Retina (tissue), 1 donor: ENCODE results near the gene CD2AP.

Experiments used
- DNase-seq: peaks from one replicate; pipeline ENCODE4 v3.0.0-alpha.2; 2016

Gene CD2AP

DNA sequence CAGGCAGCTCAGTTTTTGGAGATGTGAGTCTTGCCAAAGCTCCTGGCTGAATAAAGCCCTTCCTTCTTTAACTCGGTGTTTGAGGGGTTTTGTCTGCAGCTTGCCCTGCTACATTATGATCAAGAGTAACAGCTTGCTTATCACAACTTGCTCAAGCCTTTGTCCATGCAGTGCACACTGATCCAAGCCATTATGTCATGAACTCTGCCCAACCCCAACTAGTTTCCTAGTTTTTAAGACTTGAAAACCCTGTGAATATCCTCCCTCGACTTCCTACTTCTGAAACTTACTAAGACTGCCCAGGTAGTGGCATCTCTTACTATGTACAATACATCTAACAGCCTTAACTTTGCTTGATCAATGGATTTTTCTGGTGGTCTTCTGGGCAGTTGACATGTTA, 170.4 kb downstream of the CD2AP start:
- no peak for DNase-seq

DNA sequence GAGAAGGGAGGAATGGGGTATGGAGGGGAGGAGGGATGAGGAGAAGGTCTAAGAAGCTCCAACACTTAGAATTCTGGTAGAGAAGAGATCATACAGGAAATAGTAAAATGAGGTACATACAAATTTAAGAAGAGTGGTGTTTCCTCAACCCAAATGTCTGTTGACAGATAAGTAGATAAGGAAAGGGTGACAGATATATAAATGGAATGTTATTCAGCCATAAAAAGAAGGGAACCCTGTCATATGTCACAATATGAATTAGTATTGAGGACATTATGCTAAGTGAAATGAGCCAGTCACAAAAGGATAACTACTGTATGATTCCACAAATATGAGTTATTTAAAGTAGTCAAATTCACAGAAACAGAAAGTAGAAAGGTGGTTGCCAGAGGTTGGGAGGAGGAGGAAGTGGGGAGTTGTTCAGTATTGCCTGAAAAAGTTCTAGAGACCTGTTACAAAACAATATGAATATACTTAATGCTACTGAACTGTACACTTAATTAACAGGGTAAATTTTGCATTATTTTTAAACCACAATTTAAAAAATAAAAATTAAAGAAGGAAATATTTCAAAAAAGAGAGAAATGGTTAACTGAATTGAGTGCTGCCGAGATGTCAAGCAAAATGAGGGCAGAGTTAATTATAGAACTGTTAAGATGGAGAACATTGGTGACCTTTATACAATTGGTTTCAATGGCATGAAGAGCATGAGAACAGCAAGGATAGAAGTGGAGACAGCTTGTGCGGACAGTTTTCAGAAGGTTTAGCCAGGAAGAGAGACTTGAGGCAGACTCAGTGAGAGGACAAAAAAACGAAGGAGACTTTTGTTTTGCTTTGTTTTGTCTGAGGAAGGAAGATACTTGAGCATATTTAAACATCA, 173.2 kb downstream of the CD2AP start:
- no peak for DNase-seq

DNA sequence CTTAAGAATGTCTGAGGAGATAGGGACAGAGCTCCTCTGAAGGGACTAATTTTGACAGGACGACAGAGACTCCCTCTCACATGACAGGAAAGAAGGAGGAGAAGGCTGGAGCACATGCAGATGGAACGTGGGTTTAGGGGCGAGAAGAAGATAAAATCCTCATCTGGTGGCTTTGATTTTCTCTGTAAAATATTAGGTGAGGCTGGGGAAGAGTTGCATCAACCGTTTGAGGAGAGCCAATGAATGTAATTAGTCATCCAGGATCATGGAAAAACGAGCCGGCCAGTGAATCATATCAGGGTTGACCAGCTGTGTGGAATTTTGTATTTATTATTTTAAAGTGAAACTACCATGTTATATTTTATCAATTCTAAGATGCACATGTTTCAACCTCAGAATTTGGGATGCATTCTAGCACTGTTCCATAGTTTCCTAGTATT, 173.9 kb downstream of the CD2AP start:
- no peak for DNase-seq

DNA sequence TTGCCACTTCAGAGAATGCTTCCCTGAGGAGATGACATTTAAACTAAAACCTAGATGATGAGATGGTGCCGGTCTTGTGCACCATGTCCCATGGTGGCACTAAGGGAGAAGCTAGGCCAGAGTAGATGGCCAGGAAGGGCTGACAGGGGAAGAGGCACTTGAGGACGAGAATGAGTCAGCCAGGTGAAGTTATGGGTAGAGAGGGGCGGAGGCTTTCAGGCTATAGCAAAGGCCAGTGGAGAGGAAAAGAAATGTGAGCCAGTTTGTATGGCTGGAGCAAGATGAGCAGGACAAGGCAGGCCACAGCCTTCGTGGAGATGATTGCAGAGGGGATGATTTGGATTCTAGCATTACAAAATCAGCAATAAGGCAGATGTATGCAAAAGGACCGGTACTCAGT, 176.1 kb downstream of the CD2AP start:
- no peak for DNase-seq

DNA sequence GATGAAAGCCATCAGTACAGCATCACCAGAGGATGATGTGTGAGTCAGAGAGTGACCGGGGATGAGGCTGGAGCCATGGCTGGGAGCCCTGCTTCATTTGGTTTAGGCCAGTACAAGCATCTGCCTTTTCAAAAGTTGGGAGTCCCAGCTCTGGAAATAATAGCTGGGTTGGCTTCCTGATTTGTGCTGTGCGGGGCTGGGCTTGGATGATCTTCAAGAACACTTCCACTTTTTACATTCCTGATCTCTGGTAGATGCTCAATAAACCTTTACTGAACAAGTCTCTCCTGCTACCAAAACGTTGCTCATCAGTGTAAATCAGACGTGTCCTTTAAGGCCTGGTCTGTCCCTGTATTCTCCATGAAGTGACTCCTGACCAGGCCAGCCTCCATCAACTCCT, 176.7 kb downstream of the CD2AP start:
- no peak for DNase-seq

DNA sequence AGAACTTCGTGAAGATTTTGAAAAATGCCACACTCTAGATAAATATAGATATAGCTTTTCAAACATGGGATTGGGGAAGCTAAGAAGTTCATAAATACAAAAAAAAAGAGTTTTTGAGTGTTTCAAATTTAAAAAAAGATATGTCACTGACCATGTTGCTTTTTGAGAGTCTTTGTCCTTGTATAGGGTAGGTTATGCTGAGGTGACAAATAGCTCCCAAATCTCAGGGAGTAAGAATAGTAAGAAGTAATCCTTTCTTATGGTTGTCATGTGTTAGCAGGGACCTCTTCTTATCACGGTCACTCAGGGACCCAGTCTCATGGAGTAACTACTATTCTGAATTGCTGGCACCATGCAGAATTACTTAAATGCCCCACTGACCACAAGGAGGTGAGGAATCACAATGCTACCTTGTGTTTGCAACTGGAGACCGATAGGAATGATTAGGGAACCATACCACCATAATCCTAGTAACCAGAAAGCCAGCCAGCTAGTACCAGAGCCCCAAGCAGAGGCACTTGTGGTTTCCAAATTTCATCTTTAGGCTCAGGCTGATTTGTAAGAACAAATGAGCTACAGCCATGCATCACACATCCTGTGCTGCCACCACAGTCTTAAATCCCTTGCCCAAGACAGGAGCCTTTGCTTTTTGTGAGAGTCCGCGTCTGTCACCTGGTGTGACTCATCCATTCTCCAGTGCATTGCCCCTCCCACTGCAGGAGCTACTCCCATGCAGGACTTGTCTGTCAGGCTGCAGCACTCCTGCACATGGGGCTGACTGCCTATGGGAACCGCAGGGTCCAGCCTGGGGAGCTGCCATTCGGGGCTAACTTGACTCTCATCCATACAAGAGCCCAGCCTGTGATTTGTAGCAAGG, 178.4 kb downstream of the CD2AP start:
- no peak for DNase-seq

DNA sequence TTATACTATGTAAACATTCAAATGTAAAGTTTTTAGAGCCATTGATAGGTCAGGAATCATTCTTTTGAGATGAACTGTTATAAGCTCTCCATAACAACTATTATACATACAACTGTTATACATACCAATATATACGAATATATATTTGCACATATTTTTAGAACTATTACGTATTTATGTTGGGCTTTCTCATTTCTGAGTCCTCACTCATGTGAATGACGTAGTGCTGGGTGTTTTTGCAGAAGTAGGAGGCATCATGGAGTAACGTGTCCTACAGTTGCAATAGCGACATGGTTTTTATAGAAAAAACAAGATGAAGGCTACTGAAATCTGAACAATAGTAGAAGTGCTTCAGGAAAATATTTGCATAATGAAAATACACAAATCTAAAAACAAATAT, 184.4 kb downstream of the CD2AP start:
- DNase-seq: no peak

DNA sequence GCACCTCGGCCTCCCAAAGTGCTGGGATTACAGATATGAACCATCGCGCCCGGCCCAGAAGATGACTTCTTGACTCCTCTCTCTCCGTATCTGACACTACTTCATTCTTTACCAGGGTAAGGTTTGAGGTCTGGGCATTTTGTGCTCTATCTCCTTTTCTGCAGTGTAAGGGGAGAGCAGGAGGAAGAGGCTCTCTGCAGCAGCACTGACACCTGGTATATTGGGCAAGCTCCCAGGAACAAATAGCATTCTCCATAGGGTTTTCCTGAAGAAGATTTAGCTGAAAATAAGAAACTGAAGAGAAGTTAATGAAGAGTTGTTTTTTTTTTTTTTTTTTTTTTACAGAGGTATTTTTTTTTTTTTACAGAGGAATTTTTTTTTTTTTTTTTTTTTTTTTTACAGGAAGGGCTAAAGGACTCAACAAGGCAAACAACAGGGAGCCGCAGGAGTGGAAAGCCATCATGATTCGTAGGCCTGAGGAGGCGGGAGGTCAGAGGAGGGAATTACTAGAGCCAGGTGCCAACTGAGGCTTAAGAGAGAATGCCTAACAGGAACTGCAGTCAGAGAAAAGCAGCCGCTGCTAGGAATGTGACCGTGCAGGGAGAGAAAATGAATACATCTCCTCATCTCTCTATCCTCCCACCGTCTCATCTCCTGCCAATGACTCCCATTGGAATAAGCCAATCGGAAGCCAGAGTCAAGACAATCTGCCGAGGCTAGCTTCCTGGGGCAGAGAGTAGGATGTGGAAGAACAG, 186.1 kb downstream of the CD2AP start:
- DNase-seq: no peak

DNA sequence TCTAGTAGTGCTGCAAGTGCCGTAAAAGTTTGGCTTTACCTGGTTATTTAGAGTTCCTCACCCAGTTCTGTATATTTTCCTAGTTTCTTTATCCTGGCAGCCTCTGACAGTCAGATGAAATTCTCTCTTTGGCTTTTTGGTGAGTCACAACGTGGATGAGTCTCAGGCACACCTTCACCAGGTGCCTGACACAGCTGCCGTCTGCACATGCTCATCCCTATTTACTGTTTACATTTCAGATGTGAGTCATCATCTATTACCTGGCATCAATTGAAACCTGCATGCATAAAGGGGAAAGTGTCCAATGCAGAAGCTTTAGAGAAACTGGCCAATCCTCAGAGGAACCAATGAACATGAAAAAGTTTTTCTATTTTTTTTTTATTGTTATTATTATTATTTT, 187.5 kb downstream of the CD2AP start:
- DNase-seq: no peak

DNA sequence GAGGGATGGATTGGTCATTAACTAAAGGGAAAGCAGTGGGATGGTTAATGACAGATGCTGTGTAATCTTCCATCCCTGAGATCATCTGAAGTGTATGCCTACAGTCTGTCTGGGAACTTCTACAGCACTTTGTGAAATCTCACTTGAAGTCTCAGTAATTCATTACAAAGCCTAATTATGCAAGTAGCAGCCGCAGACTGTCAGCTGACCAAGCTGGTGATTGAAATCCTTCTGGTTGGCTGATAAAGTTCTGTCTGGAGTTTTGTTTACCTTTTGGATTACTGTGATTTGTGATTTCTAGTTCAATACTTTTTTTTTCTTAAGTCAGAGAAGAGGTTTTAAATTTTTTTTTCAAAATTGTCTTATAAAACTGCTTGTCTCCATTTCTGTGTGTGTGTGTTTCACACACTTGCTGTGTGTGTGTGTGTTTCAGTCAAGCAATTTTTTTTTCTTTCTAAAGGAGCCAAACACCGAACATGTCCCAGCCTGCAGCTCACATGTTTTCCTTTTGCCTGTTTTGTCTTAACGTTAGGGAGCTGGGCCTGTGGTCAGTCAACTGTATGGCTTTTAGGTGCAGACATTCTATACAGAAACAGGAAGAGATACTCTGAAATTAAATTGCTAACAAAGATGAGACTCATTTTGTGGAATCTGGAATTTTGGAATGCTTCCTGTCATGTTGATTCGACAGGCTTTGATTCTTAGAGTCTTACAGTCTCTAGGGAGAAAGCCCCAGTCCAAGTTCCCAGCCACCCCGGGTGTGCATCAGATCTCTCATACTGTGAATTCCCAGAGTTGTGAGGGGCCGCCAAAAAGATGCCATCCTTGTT, 192.3 kb downstream of the CD2AP start:
- peak; percentile 67 for DNase-seq

DNA sequence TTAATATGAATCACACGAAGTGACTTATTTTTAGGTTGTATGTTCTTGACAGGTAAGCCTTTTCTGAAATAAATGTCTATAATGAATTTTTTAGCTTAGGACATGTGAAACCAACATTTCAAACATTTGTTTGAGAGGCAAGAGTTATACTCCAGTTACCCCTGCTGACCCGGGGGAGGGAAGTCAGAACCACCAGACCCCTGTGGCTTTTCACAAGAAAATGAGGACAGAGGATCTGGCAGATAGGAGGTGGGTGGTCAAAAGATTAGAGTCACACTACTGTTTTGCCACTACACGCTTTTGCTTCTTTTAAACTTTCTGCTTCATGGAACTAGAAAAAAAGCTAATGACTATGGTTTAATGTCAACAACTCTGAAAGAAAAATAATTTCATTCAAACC, 193.3 kb downstream of the CD2AP start:
- DNase-seq: peak; percentile 9

DNA sequence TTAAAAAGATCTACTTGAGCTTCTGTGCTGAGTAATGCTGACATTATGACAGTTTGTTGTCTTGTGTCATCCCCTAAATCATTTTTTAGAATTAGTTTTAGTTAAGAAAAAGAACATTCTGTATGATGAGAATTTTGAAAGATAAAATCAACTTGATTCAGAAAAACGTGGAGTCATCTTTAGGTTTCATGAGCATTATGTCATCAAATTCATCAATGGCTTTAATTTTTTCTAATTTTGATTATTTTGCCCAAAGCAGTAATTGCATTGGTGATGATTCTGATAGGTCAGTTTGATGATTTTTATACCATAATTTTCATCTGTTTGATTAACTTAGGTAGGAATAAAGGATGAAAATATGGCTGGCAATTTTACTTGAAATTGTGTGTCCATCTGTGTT, 194.2 kb downstream of the CD2AP start:
- DNase-seq: no peak

DNA sequence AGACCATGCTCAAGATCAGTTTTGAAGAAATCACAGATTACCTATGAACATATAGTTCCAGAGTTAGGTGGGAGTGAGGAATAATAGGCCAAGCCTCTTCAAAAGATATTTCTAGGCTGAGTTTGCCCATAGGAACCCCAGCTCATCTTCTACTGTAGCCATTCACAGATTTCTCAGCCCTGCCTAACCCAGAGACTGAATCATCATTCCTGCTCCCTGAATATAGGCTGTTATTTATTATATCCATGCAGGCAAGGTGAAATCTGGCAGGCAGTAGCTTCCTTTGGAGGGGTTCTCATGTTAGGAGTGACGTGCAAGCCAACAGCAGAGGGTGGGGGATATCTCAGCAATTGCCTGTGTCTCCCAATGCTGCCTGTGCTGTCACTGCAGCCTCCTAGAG, 195.2 kb downstream of the CD2AP start:
- DNase-seq: no peak

DNA sequence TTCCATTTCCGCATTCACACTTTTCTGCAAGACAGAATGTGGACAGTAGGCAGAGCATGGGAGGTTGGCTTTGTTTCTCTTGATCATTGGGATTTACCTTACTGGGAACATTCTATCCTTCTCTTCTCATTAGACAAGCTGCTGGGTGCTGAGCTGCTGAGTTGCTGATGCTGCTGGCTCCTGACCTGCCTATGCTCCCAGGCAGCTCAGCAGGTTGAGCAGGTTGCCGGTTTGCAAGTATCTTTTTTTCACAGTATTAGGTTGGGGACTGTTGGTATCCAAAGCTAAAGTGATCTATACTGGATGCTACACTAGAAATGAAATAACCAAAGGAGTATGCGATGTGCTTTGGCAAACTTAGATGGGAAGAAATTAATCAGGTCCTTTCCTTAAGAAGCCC, 197.1 kb downstream of the CD2AP start:
- no peak for DNase-seq
